Uterus (tissue), 2 donors: ENCODE measurements around the gene RASSF8.

Experiments
- POLR2A ChIP-seq, 2 donors: fragments of 450-650 bp; IDR thresholded peaks; one replicate each; pipeline ENCODE4 v1.6.1; 2016; ENCODE audit warnings: antibody characterized with exemption in 2 of 2, mild to moderate bottlenecking in 1 of 2, moderate library complexity in 1 of 2
- TF ChIP-seq, protein P1 (sequence below), 4 experiments: fragments of 200-600 bp in 2 of 4; fragments of 450-650 bp in 2 of 4; sonication (generic) in 2 of 4; IDR thresholded peaks; one replicate each; pipeline ENCODE4 v1.5.1; 2016 to 2019; ENCODE audit warnings: antibody characterized with exemption in 4 of 4, mild to moderate bottlenecking in 2 of 4, moderate library complexity in 1 of 4

DNA sequence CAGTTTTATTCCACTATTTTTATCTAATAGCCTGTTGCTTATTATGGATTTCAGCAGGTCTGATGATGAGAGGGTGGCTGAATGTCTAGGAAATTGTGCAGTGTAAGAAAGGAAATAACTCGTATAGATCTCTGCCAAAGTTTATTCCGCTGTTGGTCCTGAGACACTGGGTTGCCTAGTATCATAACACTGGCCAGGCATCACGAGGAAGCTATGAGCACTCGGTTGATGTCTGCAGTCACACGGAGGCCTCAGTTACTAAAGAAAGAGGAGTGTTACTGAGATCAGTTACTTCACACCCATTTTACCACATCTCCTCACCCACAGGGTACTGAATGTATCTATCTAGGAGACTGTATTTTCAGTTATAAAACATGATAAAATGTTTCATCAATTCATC, 144.5 kb downstream of the RASSF8 start:
- TF ChIP-seq POLR2A (IDR thresholded peaks at IDR 0.05): no peak
- TF ChIP-seq, protein P1, sequence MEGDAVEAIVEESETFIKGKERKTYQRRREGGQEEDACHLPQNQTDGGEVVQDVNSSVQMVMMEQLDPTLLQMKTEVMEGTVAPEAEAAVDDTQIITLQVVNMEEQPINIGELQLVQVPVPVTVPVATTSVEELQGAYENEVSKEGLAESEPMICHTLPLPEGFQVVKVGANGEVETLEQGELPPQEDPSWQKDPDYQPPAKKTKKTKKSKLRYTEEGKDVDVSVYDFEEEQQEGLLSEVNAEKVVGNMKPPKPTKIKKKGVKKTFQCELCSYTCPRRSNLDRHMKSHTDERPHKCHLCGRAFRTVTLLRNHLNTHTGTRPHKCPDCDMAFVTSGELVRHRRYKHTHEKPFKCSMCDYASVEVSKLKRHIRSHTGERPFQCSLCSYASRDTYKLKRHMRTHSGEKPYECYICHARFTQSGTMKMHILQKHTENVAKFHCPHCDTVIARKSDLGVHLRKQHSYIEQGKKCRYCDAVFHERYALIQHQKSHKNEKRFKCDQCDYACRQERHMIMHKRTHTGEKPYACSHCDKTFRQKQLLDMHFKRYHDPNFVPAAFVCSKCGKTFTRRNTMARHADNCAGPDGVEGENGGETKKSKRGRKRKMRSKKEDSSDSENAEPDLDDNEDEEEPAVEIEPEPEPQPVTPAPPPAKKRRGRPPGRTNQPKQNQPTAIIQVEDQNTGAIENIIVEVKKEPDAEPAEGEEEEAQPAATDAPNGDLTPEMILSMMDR (IDR thresholded peaks at IDR 0.05): no peak
